ENCODE data around the gene SLC8A2. TPM values are rescaled to one million over a fixed set of nuclear protein-coding genes. Genes with fewer than 3 reads are reported as not detected.

SLC8A2 gene
- total RNA-seq, 1 experiment from 2014 or later, result 11.3 TPM

- no peaks in the 10 kb centered on the region for H4K20me1 ChIP-seq (ENCODE audit: control insufficient read depth, insufficient read depth, insufficient read length)
- H3K4me1 ChIP-seq (ENCODE audit: insufficient read depth, low read length), result peaks cover 10% of the 10 kb centered on the region; the same call in 1 of the 2 replicates
- H2BK15ac ChIP-seq (ENCODE audit: low read depth, low read length), result no peak overlapping the region
- no peaks in the 10 kb centered on the region; the same call in 1 of the 2 replicates for H3K27me3 ChIP-seq (ENCODE audit: insufficient read depth, low read length)
- H3K23ac ChIP-seq (ENCODE audit: insufficient read length, low read depth, low read length), result no peak overlapping the region
- H3K4me1 Mint-ChIP-seq, result peaks cover 37 to 40% of the 10 kb centered on the region in 2 experiments
- no peak overlapping the region for H2BK120ac ChIP-seq (ENCODE audit: low read depth, low read length, poor library complexity, severe bottlenecking)
- no peaks in the 10 kb centered on the region; a peak in 3 of 5 replicates for H3K9me3 Mint-ChIP-seq
- no peak overlapping the region for H4K8ac ChIP-seq (replicated peaks; ENCODE audit: insufficient read length, low read depth, low read length)
- H3K27ac Mint-ChIP-seq, result no peak overlapping the region; a peak in 1 of 7 replicates
- no CpG with 5 or more reads among the region's 9 CpGs for WGBS (ENCODE audit: extremely low coverage, insufficient read length, low lambda C conversion rate)
- H3K4me2 ChIP-seq (ENCODE audit: insufficient read depth, insufficient read length, low read length), result peak overlapping the region; percentile 65
- no peak overlapping the region for H2BK12ac ChIP-seq (ENCODE audit: insufficient read length, low read depth, low read length)
- H3K4me3 Mint-ChIP-seq, result peak overlapping the region; percentile 67 to 88
- no peaks in the 10 kb centered on the region for H3K79me2 ChIP-seq (ENCODE audit: insufficient read depth, low read length)
- H2AFZ ChIP-seq (ENCODE audit: low read length), result no peak overlapping the region
- TF ChIP-seq CTCF (conservative IDR thresholded peaks at IDR 0.05), result no peak
- H2AK5ac ChIP-seq (ENCODE audit: insufficient read length, low read length), result no peak overlapping the region
- no peaks in the 10 kb centered on the region for H3K9me3 ChIP-seq (ENCODE audit: control insufficient read depth, low read depth, low read length)
- H3K23me2 ChIP-seq (ENCODE audit: insufficient read length, low read depth, low read length, poor library complexity, severe bottlenecking), result peaks cover 13% of the 10 kb centered on the region
- no peak overlapping the region for H2BK20ac ChIP-seq (ENCODE audit: low read depth, low read length, poor library complexity, severe bottlenecking)
- no peak overlapping the region; the same call in 1 of the 2 replicates for H3K14ac ChIP-seq (ENCODE audit: insufficient read depth, low read length)
- H3K9ac ChIP-seq (ENCODE audit: extremely low read depth, insufficient read length, low read length), result no peak overlapping the region
- no peak overlapping the region for H4K5ac ChIP-seq (ENCODE audit: insufficient read length, low read depth, low read length)
- H3K27ac ChIP-seq (ENCODE audit: insufficient read length, low read depth, low read length), result no peak overlapping the region
- H3K4ac ChIP-seq (ENCODE audit: low read depth, low read length), result no peak overlapping the region
- H3K79me1 ChIP-seq (ENCODE audit: insufficient read depth, low read depth, low read length, poor library complexity, severe bottlenecking), result no peaks in the 10 kb centered on the region
- H3K56ac ChIP-seq (ENCODE audit: insufficient read length, low read depth, low read length), result no peak overlapping the region
- H3K36me3 Mint-ChIP-seq (ENCODE audit: insufficient read depth in 1 of 3, low read depth in 3 of 3), result peaks cover 0 to 1% (median 0%) of the 10 kb centered on the region in 3 experiments; a peak in 2 of 7 replicates
- H4K91ac ChIP-seq (ENCODE audit: insufficient read length, low read depth, low read length), result no peak overlapping the region
- no peak overlapping the region for H3K18ac ChIP-seq (ENCODE audit: insufficient read length, low read depth, low read length)
- no peak overlapping the region for H2BK5ac ChIP-seq (ENCODE audit: insufficient read length, low read length)
- DNase-seq, result no peak
- no peak overlapping the region for H3T11ph ChIP-seq (ENCODE audit: low read length)
- H3K27me3 Mint-ChIP-seq (ENCODE audit: low read depth), result peaks cover 58% of the 10 kb centered on the region
Observed at GRCh38 chr19:47448360-47448727, 23.3 kb downstream of the SLC8A2 start.

All from H9 (cell line).